ENCODE results near the gene RYR3.
A peak's percentile ranks its signal among the peaks of the same experiment; 100 is the strongest.

The RYR3 gene

DNA sequence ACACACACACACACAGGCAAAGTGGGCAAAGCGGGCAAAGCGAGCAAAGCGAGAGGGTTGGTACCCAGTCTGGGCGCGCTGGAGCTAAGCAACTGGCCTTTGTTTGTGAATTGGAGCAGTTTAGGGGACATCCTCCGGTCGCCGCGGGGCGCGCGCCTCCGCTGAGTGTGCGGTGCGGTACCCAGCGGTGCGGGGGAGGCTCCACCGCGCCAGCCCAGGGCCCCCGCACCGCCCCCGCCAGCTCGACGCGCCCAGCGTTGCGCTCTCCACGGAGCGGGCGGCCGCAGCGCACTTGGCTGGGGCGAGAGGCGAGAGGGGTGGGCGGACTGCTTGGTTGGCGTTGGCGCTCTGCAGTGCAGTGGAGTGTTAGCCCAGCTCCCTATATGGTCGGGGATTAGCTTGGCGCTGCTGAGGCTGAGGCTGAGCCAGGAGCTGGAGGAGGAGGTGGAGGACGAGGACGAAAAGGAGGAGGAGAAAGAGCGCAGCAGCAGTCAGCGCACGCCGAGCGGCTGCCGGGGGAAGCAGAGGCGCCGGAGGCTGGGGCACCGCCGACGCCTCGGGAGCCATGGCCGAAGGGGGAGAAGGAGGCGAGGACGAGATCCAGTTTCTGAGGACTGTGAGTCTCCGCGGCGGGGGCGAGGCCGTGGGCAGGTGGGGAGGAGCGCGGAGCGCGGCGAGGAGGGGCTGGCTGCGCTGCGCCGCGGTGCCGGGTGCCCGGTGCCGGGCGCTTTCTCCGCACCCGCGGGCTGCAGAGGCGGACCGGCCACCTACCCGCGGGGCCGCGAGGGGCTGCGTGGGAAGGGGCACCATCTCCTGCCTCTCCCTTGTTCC, at the start of gene RYR3:
Gene RYR3, plus strand, starts transcription at position 487 of the 831 bp plus-strand sequence. Its CDS starts 79 bp downstream, at position 566.
- DNase-seq (ENCODE audit: low read depth): peak; percentile 4

- DNase-seq (ENCODE audit: low read depth): no peak
Observed at GRCh38 chr15:33262306-33262705, 48.5 kb upstream of the RYR3 start.

DNA sequence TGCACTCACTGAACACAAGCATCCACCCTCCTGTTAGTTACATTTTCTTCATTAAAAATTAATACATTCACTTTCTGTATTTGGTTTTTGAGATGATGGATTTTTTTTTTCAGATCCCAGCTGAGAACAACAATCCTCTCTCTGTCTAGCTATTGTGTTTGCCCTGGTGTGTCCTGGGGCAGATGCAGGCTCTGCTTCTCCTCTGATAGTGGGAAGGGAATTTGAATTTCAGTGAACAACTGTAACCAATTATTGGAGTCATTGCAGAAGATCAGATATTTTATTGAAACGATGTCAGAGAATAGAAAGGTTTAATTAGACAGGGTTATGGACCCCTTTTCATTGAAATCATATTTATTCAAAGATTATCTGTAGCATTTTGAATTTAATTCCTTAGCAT, 33.1 kb upstream of the RYR3 start:
- no peak for DNase-seq (ENCODE audit: low read depth)

GRCh38 chr15:33278816-33279612, 31.8 kb upstream of the RYR3 start:
- peak; percentile 81 for DNase-seq (ENCODE audit: low read depth)

DNA sequence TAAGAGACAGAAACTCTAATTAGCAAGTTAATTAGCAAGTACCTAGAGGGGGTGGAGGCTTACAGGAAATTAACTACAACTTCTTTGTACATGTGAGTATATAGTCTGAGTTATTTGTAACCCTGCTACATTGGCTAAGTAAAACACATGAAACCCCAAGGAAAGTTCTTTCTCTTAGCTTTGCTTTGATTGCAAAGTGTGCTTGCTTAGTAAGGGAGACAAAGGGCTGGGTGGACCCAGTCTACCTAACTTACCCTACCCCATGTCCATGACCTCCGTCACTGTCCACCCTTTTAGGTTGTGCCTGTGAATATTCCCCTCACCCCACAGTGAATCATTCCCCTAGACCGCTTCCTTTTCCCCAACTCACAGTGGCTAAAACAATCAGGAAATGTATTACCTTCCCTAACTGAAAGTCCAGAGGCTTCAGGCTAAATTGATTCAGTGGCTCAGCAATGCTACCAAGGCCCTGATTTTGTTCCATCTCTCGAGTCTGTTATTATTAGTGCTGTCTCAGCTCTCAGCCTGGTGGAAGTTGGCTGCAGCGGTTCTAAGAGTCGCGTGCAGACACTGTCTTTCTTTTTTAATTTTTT, 31.1 kb upstream of the RYR3 start:
- no peak for DNase-seq (ENCODE audit: low read depth)

DNA sequence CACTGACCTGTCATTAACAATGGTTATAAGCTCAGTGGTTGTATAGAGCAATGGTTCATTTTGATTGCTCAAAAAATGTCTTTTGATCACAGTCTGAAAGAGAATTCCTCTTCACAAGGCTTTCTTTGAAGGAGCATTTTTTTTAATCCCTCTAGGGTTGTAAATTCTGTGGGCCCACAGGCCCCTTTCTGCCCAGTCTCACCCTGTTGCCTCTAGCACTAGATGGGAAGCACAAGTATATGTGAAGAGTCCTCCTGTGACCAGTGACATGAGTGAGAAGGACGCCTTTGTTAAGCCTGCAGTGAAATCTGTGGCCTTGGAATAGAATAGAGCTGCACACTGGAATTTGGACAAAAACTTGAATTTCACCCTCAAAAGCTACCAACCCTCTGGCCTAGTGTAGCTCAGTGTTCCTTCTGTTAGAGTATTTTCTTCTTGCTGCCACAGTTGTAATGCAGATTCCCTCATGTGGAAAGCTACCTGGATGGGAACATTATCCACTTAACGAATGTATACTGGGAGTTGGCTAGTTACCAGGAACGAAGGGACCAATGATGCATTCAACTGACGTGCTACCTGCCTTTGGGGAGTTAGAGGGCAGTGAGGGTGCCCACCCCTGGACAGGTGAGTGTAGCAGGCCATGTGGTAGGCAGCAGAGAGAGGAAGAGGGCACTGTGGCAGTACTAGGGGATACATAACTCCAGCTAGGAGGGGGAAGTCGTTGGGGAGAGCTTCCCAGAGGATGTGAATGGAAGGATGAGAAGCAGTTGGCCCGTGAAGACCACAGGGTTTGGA, 28.3 kb upstream of the RYR3 start:
- DNase-seq (ENCODE audit: low read depth): no peak

GRCh38 chr15:33283576-33283975, 27.2 kb upstream of the RYR3 start:
- DNase-seq (ENCODE audit: low read depth): no peak

DNA sequence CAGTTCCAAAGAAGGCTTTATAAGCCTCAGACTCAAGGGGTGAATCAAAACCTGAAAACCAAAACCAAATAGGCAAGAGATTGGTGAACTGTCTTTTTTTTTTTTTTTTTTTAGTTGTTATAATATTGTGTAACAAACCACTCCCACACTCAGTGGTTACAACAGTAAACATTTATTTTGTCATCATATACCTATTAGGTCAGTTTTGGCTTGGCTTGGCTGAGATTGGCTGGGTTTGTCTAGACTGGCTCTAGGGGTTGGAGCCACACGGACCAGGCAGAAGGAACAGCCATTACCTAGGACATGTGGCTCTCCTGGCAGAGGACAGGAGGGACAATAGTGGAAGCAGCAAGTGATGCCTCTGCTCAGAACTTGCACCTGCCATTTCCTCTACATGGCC, 26.4 kb upstream of the RYR3 start:
- DNase-seq (ENCODE audit: low read depth): no peak

DNA sequence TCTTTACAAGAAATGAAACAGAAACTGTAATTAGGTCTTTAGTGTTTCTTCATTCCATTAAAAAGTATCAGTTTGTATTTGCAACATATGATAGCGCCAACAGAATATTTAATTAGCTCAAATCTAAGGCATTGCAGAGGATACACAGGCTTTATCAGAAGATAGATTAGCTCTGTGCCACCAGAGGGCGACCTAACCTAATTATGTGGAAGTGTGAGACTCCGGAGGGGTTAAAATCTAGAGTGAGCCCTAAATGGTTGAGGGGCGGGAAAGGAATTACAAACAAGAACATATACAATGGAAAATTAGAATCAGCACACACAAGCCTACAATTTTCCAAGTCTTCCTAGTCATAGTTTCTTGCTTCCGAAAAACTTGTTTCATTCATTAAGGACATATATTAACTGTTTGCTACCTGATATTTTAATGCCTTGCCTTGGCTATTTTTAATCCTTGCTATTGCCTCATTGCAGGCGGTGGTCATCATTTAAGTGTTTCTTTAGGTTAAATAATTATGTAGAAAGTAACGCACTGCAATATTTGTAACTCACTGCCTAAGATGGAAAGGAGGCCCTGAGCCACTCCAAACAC, 18.0 kb upstream of the RYR3 start:
- peak; percentile 33 for DNase-seq (ENCODE audit: low read depth)

DNA sequence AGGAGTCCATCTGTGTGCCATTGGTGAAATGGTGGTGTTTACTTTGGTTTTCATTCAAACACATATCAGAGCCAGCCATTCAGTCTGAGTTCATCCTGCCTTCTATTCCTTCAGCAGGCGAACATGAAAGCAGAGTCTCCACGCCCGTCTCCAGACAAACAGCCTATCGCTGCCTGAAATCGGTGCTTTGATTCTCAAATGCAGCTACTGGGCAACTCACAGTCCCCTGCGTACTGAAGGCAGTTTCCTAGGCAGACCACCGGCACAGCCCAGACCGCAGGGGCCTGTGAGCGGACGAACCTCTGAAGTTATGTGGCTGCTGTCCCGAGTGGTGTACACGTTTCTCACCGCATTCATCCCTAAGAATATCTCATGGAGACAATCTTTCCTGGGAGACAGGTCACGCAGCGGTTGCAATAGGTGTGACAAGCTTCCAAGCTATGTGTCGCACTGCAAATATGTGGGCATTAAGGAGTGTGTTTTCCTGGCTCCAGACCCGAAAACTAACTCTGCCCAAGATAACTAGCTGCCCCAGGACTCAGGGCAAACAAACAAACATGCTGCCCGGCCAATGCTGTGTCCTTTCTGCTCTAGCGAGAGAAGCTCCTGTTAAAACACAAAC, 16.9 kb upstream of the RYR3 start:
- no peak for DNase-seq (ENCODE audit: low read depth)

DNA sequence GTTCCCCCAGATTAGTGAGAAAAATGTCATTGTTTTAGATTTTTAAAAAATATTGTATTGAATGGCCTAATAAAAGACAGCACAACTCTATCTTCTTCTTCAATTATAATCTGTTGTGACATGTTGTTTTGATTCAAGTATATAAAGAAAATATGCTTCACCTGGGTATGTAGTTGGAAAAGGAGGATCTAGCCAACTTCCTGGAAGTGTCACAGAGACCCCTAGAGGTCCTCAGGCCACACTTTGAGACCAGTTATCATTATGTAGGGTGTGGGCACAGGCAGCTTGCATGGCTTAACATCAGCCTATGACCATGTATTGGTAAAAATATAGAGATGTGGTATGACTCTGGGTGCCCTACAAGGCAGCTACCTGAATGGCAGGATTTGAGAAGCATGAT, 14.7 kb upstream of the RYR3 start:
- no peak for DNase-seq (ENCODE audit: low read depth)

DNA sequence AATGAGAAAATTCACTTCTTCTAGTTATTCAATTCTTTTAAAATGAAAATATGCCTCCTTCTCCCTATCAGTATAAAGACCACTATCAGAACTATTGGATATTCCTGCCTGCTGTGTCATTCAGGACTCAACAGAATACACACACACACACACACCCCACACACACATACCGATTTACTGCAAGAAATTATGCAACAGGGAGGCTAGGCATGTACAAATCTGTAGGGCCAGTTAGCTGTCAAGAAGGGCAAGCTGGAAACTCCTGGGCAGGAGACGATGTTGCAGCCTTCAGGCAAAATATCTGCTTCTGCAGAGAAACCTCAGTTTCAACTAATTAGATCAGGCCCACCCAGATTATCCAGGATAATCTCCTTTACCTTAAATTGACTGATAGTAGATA, 13.9 kb upstream of the RYR3 start:
- peak; percentile 13 for DNase-seq (ENCODE audit: low read depth)

GRCh38 chr15:33298631-33299030, 12.1 kb upstream of the RYR3 start:
- no peak for DNase-seq (ENCODE audit: low read depth)

DNA sequence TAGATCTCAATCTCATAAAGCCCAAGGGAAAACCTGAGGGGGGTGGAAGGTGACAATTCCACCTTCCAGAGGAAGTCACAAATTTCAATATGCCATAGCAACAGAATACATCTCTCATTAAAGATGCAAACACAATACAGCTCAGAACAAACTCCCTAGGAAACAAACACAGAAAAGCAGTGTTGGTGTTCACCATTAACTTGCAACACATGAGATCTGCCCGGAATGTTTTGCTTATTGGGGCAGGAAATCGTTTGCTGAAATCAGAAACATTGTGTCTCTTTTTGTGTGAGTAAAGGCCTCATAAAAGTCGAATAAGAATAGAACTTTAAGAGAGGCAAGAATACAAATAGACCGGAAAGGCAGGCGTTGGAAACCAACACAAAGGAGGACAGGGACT, 5.8 kb upstream of the RYR3 start:
- no peak for DNase-seq (ENCODE audit: low read depth)

DNA sequence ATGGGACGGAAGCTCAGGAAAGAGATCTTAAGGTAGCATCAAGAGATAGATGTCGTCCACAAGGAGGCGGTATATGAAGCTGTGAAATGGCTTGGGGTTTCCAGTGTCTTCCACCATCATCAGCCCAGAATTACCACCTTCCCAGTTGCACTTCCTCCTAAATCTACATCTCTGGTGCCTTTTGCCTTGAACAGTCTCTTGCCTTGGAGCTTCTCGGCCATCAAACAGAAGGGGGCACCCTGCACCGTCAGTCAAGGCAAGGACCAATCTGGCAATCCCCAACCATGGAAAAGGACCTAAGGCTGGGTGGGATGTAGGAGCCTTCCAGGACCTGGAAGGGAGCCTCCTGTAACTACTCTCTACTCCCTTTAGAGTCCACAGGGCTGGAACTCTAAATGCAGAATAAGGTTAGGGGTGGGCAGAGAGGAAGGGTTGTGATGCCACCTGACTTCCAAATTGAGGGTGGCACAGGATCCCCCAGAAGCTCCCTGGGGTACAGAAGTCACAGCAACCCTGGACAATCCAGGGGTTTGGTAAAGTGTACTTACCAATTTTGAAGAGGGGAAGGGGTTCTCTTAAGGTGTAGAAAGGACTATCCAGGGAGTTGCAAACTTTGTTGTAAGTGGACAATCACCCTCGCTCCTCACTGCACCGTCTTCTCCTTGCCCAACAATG, 1.0 kb upstream of the RYR3 start:
- DNase-seq (ENCODE audit: low read depth): no peak

DNA sequence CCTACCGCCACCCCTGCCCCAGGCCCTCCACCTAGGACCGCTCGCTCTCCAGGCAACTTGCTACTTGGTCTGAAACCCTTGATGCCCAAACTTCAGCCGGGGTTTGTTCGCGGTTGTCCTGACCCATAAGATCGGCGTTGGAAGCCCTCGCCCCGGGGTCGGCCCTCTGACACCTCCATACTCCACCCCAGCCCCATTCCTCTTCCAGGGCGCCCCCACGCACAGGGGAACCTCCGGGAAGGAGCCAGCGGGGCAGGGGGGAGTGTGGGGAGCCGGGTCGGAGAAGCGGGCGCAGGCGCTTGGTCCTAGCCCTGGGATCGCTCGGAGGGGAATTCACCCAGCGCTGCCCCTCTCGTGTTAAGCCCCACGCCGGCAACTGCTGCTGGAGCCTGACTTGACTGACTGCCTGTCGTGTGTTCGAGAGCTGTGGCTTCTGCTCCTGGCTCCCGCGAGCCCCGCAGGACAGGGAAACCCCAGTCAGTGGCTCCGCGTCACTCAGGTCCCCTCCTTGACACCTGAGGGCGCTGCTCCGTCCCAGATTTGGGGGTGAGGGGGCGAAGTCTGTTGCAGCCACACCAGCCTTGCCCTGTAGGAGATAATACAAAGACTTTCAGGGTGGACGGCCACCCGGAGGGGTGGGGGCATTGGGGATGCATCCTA, 675 bp downstream of the RYR3 start:
- no peak for DNase-seq (ENCODE audit: low read depth)

GRCh38 chr15:33313491-33313890, 2.7 kb downstream of the RYR3 start:
- no peak for DNase-seq (ENCODE audit: low read depth)

GRCh38 chr15:33314069-33314468, 3.3 kb downstream of the RYR3 start:
- no peak for DNase-seq (ENCODE audit: low read depth)

- DNase-seq (ENCODE audit: low read depth): no peak
Observed at GRCh38 chr15:33315044-33315443, 4.3 kb downstream of the RYR3 start.

- DNase-seq (ENCODE audit: low read depth): no peak
Observed at GRCh38 chr15:33317896-33318295, 7.1 kb downstream of the RYR3 start.

All from amniotic epithelial cell (primary cell).